AG04449 (cell line): ENCODE results near the gene RING1.

Experiments
- CTCF ChIA-PET: fragments of 350-600 bp; formaldehyde crosslinking; extraction: SDS; loops from one replicate; lab custom pipeline; 2021; ENCODE audit warnings: antibody characterized with exemption; lab: Yijun Ruan, JAX
- POLR2A ChIA-PET: fragments of 400-600, 350-600 bp; formaldehyde crosslinking; extraction: SDS; loops from one replicate; lab custom pipeline; 2020; ENCODE audit warnings: antibody characterized with exemption, inconsistent platforms; lab: Yijun Ruan, JAX
- DNase-seq: peaks from one replicate; pipeline ENCODE4 v3.0.0-alpha.2; 2010; ENCODE audit warnings: low read depth, low spot score
- H3K4me3 ChIP-seq: 2 replicates; pipeline ENCODE4 v1.5.1; 2011; ENCODE audit warnings: low read depth, mild to moderate bottlenecking, control low read depth, low read length
- CTCF ChIP-seq: IDR thresholded peaks from one replicate; pipeline ENCODE4 v1.5.1; 2011; ENCODE audit warnings: mild to moderate bottlenecking, moderate library complexity, low read length, control low read depth, inconsistent platforms; ENCODE audit not compliant: insufficient read depth; ENCODE audit errors: missing control alignments

The RING1 gene

DNA sequence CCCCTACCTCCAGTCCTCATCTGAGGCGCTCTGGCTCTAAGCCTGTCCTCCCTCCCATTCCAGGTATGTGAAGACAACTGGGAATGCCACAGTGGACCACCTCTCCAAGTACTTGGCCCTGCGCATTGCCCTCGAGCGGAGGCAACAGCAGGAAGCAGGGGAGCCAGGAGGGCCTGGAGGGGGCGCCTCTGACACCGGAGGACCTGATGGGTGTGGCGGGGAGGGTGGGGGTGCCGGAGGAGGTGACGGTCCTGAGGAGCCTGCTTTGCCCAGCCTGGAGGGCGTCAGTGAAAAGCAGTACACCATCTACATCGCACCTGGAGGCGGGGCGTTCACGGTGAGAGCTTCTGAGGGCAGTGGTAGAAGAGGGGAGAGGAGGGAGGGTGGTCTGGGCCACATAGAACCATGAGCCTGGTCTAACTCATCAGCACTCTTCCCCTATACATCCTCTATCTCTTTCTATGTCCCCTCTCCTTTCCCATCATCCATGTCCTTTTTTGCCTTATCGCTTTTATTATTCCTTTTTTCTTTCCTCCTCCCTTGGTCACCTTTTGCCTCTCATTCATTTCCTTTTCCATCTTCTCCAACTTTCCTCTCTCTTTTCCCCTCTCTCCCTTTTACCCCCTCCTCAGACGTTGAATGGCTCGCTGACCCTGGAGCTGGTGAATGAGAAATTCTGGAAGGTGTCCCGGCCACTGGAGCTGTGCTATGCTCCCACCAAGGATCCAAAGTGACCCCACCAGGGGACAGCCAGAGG lies 3.5 kb downstream of the RING1 start:
- ChIA-PET CTCF (interaction anchor here (0.6 to 6.0 kb wide), 3 partner anchors 15 to 38 kb away, joined by 3 to 36 read pairs (median 5); no protein-coding TSS in a partner anchor), POLR2A (no interaction called here)
- DNase-seq = no peak
- H3K4me3 ChIP-seq = no peak overlapping the region
- no peak for TF ChIP-seq CTCF

DNA sequence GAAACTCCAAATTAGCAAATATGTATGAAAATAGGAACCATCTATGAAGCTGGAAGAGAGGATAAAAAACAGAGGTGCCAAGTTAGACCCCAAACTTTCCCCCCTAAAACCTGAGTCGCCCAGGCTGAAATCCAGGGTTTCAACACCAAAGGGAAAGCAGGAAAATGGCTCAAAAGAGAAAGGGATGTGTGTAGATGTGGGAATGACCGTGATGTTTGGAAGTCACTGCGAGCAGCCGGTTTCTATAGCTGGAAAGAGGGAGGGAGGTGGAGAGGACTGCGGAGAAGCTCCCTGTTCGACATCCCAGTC lies 4.5 kb downstream of the RING1 start:
- CTCF ChIA-PET = interaction anchor here (0.9 to 6.0 kb wide), 4 partner anchors 15 to 279 kb away, joined by 3 to 36 read pairs (median 4); no protein-coding TSS in a partner anchor
- H3K4me3 ChIP-seq = peak overlapping the region; percentile 62
- POLR2A ChIA-PET = interaction anchor here (0.7 to 1.1 kb wide), 4 partner anchors 35 to 76 kb away, joined by 3 to 11 read pairs (median 4); partner anchors contain the start of genes PFDN6 and WDR46
- no peak for DNase-seq
- TF ChIP-seq CTCF = no peak

GRCh38 chr6:33213166-33213988 lies 5.1 kb downstream of the RING1 start:
- ChIA-PET POLR2A (interaction anchor here (0.7 to 1.1 kb wide), 4 partner anchors 35 to 76 kb away, joined by 3 to 11 read pairs (median 4); partner anchors contain the start of genes PFDN6 and WDR46), CTCF (interaction anchor here (0.9 to 6.0 kb wide), 3 partner anchors 16 to 280 kb away, joined by 3 to 36 read pairs (median 4); no protein-coding TSS in a partner anchor)
- peak overlapping the region; percentile 62 for H3K4me3 ChIP-seq
- DNase-seq = no peak
- TF ChIP-seq CTCF = no peak

- peak overlapping the region; percentile 62 for H3K4me3 ChIP-seq
- no peak for DNase-seq
- ChIA-PET CTCF (interaction anchor here (6.0 kb wide), 1 partner anchor 36 kb away, joined by 36 read pairs; no protein-coding TSS in a partner anchor), POLR2A (no interaction called here)
- no peak for TF ChIP-seq CTCF
These were observed 5.7 kb downstream of the RING1 start for GRCh38 chr6:33213989-33214335.

DNA sequence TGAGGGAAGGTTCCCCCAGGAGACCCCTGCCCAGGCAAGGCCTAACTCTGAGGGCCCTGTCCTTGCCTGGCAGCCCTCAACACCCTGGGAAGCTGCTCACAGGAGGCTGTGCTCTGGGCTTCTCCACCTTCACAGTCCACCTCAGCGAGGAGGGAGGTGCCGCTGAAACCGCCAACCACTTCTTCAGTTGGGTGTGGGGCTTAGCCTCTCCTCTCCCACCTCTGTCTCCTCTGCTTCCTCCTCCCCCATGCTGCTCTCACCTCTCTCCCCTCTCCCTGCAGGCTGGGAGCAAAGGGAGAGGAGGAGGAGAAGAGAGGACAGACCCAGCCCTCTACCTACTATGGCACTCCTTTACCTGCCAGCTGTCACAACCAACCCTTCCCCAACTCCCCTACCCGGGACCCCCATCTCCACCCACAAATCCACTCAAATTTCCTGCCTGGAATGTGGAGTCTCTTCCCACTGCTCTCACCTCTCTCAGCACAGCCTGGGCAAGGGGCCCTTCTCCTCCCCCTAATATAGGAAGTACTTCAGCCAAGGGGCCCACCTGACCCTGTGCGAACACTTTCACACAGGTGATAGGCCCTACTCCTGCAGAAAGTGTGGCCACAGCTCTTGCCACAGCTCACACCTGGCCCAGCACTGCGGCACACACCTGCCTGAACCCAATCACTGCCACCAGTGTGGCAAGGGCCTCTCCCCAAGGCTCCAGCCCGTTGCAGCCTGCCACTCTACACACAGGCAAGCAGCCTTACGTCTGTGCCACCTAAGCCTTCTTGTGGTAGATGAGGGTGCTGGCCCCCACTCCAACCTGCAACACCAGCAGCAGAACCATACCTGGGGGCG lies 7.2 kb downstream of the RING1 start:
- TF ChIP-seq CTCF = no peak
- H3K4me3 ChIP-seq = no peak overlapping the region
- ChIA-PET CTCF (no interaction called here), POLR2A (no interaction called here)
- no peak for DNase-seq
